ENCODE data around the gene GREB1. TPM values are rescaled to one million over a fixed set of nuclear protein-coding genes. Genes with fewer than 3 reads are reported as not detected.

Gene GREB1
- total RNA-seq, 4 donors from 2014 or later, result 0.20 to 2.6 (median 1.5) TPM

DNA sequence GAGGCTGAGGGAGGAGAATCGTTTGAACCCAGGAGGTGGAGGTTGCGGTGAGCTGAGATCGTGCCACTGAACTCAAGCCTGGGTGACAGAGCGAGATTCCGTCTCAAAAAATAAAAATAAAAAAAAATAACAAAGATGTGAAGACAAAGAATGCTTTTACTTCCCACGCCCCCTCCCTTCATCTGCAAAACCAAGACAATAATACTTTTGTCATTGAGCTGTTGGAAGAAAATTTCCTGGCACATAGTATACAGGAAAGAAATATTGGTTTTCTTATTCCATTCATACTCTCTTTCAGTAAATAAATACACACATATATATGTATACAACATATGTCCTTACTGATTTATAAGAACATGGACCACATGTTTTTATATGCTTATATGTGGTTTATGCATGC, 12.2 kb downstream of the GREB1 start:
- TF ChIP-seq EP300 (IDR thresholded peaks at IDR 0.05; ENCODE audit: low read depth) (no peak), POLR2AphosphoS5 (IDR thresholded peaks at IDR 0.05) (no peak), POLR2A (IDR thresholded peaks at IDR 0.05) (no peak)
- TF ChIP-seq, protein P1, sequence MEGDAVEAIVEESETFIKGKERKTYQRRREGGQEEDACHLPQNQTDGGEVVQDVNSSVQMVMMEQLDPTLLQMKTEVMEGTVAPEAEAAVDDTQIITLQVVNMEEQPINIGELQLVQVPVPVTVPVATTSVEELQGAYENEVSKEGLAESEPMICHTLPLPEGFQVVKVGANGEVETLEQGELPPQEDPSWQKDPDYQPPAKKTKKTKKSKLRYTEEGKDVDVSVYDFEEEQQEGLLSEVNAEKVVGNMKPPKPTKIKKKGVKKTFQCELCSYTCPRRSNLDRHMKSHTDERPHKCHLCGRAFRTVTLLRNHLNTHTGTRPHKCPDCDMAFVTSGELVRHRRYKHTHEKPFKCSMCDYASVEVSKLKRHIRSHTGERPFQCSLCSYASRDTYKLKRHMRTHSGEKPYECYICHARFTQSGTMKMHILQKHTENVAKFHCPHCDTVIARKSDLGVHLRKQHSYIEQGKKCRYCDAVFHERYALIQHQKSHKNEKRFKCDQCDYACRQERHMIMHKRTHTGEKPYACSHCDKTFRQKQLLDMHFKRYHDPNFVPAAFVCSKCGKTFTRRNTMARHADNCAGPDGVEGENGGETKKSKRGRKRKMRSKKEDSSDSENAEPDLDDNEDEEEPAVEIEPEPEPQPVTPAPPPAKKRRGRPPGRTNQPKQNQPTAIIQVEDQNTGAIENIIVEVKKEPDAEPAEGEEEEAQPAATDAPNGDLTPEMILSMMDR (IDR thresholded peaks at IDR 0.05), result no peak
- intact Hi-C loops (cut with DNase I; ENCODE audit: low total_unique reads) (no loop called here), in situ Hi-C loops (cut with MboI; ENCODE audit: low pct_ligation_motif_present in 1 of 4, low pct_unique_long_range_greater_than_20kb in 1 of 4, low sequenced_read_pairs in 3 of 4) (no loop called here)
- Histone ChIP-seq H3K27me3 (no peaks in the 10 kb centered on the region), H3K4me3 (no peak overlapping the region), H3K9me3 (no peaks in the 10 kb centered on the region), H3K36me3 (no peaks in the 10 kb centered on the region), H3K27ac (no peak overlapping the region), H3K4me1 (no peaks in the 10 kb centered on the region)
- no peak for DNase-seq
- 85 to 91% methylated on average over 4 to 6 of the region's 6 CpGs for WGBS, 2 donors (ENCODE audit: low coverage in 1 of 2)

DNA sequence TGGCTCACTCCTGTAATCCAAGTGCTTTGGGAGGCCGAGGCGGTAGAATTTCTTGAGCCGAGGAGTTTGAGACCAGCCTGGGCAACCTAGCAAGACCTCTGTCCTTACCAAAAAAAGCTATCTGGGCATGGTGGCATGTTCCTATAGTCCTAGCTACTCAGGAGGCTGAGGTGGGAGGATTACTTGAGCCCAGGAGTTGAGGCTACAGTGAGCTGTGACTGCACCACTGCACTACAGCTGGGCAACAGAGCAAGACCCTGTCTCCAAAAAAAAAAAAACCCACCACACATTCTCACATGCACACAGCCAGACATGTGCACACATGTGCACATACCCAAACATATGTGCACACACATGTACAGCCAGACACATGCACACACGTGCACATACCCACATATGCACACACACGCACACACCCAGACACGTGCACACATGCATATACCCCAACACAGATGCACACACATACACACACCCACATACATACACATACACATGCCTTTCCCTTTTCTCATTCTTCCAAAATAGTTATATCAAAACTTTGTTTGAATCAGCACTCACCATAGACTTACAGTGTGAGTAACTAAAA, 14.2 kb downstream of the GREB1 start:
- Histone ChIP-seq H3K27me3 (peaks cover under 1% of the 10 kb centered on the region), H3K27ac (no peak overlapping the region), H3K36me3 (no peaks in the 10 kb centered on the region), H3K4me1 (no peaks in the 10 kb centered on the region), H3K4me3 (no peak overlapping the region), H3K9me3 (no peaks in the 10 kb centered on the region)
- intact Hi-C loops (cut with DNase I; ENCODE audit: low total_unique reads) (no loop called here), in situ Hi-C loops (cut with MboI; ENCODE audit: low pct_ligation_motif_present in 1 of 4, low pct_unique_long_range_greater_than_20kb in 1 of 4, low sequenced_read_pairs in 3 of 4) (no loop called here)
- 70 to 75% methylated on average over 3 to 6 of the region's 6 CpGs for WGBS, 2 donors (ENCODE audit: low coverage in 1 of 2)
- DNase-seq, result no peak
- TF ChIP-seq EP300 (IDR thresholded peaks at IDR 0.05; ENCODE audit: low read depth) (no peak), POLR2AphosphoS5 (IDR thresholded peaks at IDR 0.05) (no peak), POLR2A (IDR thresholded peaks at IDR 0.05) (no peak)
- TF ChIP-seq, protein P1 (IDR thresholded peaks at IDR 0.05), result no peak

DNA sequence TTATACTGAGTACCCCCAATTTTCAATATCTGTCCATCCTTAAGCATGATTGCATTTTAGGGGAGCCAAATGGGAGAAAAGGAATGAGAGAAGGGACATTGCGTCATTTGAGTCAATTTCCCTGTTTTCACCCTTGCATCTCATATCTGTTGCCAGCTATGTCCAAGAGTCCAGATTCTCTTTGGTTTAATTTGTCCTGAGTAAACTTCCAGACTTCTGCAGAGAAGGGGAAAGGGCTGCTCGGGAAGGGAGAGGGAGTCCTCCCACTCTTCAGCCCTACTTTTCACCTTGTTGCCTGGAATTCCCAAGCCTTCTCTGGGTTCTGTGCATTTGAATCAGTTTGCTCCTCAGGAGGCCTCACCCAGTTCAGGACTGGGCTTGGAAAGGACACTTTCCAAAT, 16.5 kb downstream of the GREB1 start:
- no peak for DNase-seq
- 89 to 100% methylated on average over 1 to 2 of the region's 2 CpGs for WGBS, 2 donors (ENCODE audit: low coverage in 1 of 2)
- Histone ChIP-seq H3K9me3 (no peaks in the 10 kb centered on the region), H3K27me3 (peaks cover 5% of the 10 kb centered on the region), H3K27ac (no peak overlapping the region), H3K4me3 (no peak overlapping the region), H3K4me1 (no peaks in the 10 kb centered on the region), H3K36me3 (no peaks in the 10 kb centered on the region)
- in situ Hi-C loops (cut with MboI; ENCODE audit: low pct_ligation_motif_present in 1 of 4, low pct_unique_long_range_greater_than_20kb in 1 of 4, low sequenced_read_pairs in 3 of 4), result no loop called here
- intact Hi-C loops (cut with DNase I; ENCODE audit: low total_unique reads), result no loop called here
- no peak for TF ChIP-seq POLR2A (IDR thresholded peaks at IDR 0.05)
- TF ChIP-seq, protein P1 (IDR thresholded peaks at IDR 0.05), result no peak
- TF ChIP-seq EP300 (IDR thresholded peaks at IDR 0.05; ENCODE audit: low read depth), result no peak
- no peak for TF ChIP-seq POLR2AphosphoS5 (IDR thresholded peaks at IDR 0.05)

DNA sequence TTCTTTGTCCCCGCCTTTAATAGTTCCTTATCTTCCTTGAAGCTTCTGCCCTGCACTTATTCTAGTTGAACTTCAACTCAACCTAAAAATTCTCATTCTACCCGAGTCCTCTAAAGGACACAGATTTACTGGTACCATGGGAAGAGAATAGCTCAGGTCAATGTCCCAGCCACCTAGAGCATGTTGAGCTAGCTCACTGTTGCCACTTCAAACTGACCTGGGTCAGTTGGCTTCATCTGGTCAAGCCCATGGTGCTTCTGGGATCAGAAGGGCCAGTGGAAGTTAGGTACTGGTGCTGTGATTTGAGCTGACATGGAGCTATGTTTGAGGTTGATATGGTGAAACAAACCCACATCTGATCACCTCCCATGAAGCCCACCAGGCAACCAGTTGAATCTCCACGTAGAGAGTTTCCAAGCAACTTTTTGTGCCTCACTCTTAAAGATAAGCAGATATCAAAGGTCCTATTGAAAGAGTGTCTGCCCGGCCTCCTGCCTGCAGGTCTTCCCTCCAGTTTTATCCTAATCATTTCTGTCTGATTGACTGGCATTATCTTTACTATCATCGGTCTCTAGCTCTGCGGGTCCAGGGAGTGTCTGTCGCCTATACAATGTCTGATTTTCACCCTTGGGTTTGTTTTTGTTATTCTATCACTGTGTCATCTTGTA, 17.2 kb downstream of the GREB1 start:
- WGBS, 2 donors (ENCODE audit: low coverage in 1 of 2), result 77 to 92% methylated on average over 2 to 7 of the region's 7 CpGs
- no peak for DNase-seq
- TF ChIP-seq, protein P1 (IDR thresholded peaks at IDR 0.05), result no peak
- TF ChIP-seq POLR2AphosphoS5 (IDR thresholded peaks at IDR 0.05), result no peak
- no peak for TF ChIP-seq POLR2A (IDR thresholded peaks at IDR 0.05)
- no peak for TF ChIP-seq EP300 (IDR thresholded peaks at IDR 0.05; ENCODE audit: low read depth)
- no peak overlapping the region for H3K27ac ChIP-seq
- no peak overlapping the region for H3K4me3 ChIP-seq
- H3K36me3 ChIP-seq, result no peaks in the 10 kb centered on the region
- no peaks in the 10 kb centered on the region for H3K4me1 ChIP-seq
- H3K27me3 ChIP-seq, result peaks cover 5% of the 10 kb centered on the region
- in situ Hi-C loops (cut with MboI; ENCODE audit: low pct_ligation_motif_present in 1 of 4, low pct_unique_long_range_greater_than_20kb in 1 of 4, low sequenced_read_pairs in 3 of 4), result no loop called here
- intact Hi-C loops (cut with DNase I; ENCODE audit: low total_unique reads), result no loop called here
- H3K9me3 ChIP-seq, result no peaks in the 10 kb centered on the region
